ENCODE results near the gene CLRN1. TPM values are rescaled to one million over a fixed set of nuclear protein-coding genes. Genes with fewer than 3 reads are reported as not detected.

The CLRN1 gene
- polyA plus RNA-seq, 1 experiment = not detected

DNA sequence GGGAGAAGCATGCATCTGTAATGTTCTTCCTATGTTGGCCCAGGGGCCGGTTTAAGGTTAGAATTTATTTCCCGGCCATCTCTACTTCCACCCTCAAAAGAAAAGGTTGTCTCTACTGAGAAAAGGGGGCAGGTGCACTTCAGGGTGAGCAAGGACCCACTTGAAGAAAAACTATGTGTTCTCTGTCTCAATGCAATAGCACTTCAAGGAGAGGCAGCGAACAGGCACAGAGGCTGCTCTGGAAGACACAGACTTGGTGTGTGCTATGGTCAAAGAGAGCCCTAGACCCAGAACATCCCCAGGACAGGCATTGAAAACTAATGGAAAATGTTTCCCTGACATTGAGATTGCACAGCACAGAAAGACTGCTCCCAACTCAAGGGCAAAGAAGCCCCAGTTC is 74.9 kb downstream of the CLRN1 start:
- POLR2A ChIA-PET = no interaction called here
- no peaks in the 10 kb centered on the region for H3K9me3 ChIP-seq (ENCODE audit: control insufficient read depth, insufficient read depth, low read length)
- H3K27ac ChIP-seq (ENCODE audit: low read depth, low read length) = no peak overlapping the region
- peaks cover 21% of the 10 kb centered on the region for H3K27me3 ChIP-seq (ENCODE audit: control insufficient read depth, insufficient read depth, low read length)
- no peak overlapping the region for H3K4me3 ChIP-seq (ENCODE audit: low read depth, low read length)
- TF ChIP-seq, protein P1, sequence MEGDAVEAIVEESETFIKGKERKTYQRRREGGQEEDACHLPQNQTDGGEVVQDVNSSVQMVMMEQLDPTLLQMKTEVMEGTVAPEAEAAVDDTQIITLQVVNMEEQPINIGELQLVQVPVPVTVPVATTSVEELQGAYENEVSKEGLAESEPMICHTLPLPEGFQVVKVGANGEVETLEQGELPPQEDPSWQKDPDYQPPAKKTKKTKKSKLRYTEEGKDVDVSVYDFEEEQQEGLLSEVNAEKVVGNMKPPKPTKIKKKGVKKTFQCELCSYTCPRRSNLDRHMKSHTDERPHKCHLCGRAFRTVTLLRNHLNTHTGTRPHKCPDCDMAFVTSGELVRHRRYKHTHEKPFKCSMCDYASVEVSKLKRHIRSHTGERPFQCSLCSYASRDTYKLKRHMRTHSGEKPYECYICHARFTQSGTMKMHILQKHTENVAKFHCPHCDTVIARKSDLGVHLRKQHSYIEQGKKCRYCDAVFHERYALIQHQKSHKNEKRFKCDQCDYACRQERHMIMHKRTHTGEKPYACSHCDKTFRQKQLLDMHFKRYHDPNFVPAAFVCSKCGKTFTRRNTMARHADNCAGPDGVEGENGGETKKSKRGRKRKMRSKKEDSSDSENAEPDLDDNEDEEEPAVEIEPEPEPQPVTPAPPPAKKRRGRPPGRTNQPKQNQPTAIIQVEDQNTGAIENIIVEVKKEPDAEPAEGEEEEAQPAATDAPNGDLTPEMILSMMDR (IDR thresholded peaks at IDR 0.05; ENCODE audit: low read depth, low read length) = no peak
- CTCF ChIA-PET = no interaction called here
- no peak for DNase-seq (ENCODE audit: low read depth, low spot score)

DNA sequence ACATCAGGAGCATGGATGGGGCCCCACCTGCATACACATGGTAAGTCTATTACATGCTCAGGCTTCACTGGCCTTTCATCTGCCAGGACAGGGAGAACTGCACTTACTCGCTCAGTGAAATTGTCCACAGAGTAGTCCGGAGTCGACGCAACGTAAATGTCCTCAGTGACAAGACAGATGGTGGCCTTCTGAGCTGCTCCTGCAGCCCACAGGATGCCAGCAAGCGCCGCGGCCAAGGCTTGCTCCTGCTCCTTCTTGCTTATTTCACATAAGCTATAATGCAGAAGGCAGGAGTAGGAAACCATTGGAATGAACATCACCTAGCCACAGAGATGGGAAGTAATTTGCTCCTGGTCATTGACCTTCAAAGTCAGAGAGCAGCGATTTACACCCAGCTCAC is 81.7 kb downstream of the CLRN1 start:
- Histone ChIP-seq H3K27ac (ENCODE audit: low read depth, low read length) (no peak overlapping the region), H3K27me3 (ENCODE audit: control insufficient read depth, insufficient read depth, low read length) (peaks cover 4% of the 10 kb centered on the region), H3K4me3 (ENCODE audit: low read depth, low read length) (no peak overlapping the region), H3K9me3 (ENCODE audit: control insufficient read depth, insufficient read depth, low read length) (no peaks in the 10 kb centered on the region)
- ChIA-PET CTCF (no interaction called here), POLR2A (no interaction called here)
- TF ChIP-seq, protein P1 (IDR thresholded peaks at IDR 0.05; ENCODE audit: low read depth, low read length) = no peak
- DNase-seq (ENCODE audit: low read depth, low spot score) = no peak

DNA sequence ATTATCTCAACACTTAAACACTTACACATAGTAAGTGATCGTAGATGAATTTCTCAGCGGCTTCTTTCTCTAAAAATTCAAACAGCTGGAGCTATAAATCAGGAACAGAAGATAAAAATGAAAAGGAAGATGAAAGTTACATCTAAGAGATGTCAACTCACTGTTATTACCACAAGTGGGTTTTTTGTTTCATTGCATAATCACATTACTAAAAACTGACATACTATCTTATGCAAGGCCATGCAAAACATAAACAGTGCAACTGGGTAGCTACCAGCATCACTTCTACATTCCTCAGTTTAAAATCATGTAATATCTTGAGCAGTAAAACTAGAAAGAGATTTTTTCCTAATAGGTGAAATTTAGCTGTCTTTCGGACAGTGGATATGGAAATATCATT is 82.2 kb downstream of the CLRN1 start:
- CTCF ChIA-PET = interaction anchor here (0.6 to 1.4 kb wide), 2 partner anchors 10 to 136 kb away, joined by 3 read pairs; no protein-coding TSS in a partner anchor
- POLR2A ChIA-PET = no interaction called here
- H3K27me3 ChIP-seq (ENCODE audit: control insufficient read depth, insufficient read depth, low read length) = peaks cover 7% of the 10 kb centered on the region
- H3K9me3 ChIP-seq (ENCODE audit: control insufficient read depth, insufficient read depth, low read length) = no peaks in the 10 kb centered on the region
- no peak overlapping the region for H3K4me3 ChIP-seq (ENCODE audit: low read depth, low read length)
- TF ChIP-seq, protein P1 (IDR thresholded peaks at IDR 0.05; ENCODE audit: low read depth, low read length) = no peak
- DNase-seq (ENCODE audit: low read depth, low spot score) = no peak
- H3K27ac ChIP-seq (ENCODE audit: low read depth, low read length) = no peak overlapping the region

DNA sequence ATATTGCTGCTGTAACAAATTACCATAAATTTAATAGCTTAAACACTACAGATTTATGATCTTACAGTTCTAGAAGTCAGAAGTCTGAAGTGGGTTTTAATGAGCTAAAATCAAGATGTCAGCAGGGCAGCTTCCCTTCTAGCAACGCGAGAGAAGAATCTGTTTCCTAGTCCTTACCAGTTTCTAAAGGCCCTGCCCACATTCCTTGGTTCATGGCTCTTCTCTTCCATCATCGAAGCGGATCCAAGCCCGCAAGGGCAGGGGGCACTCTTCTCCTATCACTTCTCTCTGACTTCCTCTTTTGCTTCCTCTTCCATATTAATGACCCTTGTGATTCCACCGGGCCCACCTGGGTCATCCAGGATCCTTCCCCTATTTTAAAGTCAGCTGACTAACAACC is 83.4 kb downstream of the CLRN1 start:
- Histone ChIP-seq H3K9me3 (ENCODE audit: control insufficient read depth, insufficient read depth, low read length) (no peaks in the 10 kb centered on the region), H3K27me3 (ENCODE audit: control insufficient read depth, insufficient read depth, low read length) (peaks cover 4% of the 10 kb centered on the region), H3K4me3 (ENCODE audit: low read depth, low read length) (no peak overlapping the region), H3K27ac (ENCODE audit: low read depth, low read length) (no peak overlapping the region)
- DNase-seq (ENCODE audit: low read depth, low spot score) = no peak
- ChIA-PET POLR2A (no interaction called here), CTCF (interaction anchor here (1.4 to 1.7 kb wide), 2 partner anchors 9 to 101 kb away, joined by 3 to 5 read pairs; no protein-coding TSS in a partner anchor)
- TF ChIP-seq, protein P1 (IDR thresholded peaks at IDR 0.05; ENCODE audit: low read depth, low read length) = no peak

DNA sequence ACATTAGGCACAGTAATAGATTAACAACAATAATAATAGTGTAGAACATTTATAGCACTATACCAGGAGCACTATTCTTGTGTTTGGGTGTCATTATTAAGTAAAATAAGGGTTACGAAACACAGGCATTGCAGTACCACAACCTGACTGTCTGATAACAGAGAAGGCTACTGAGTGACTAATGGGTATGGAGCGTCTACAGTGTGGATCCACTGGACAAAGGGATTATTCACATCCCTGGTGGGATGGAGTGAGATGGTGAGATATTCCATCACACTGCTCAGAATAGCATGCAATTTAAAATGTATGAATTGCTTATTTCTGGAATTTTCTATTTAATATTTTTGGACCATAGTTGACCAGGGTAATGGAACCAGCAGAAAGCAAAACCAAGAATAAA is 85.5 kb downstream of the CLRN1 start:
- no peak overlapping the region for H3K27ac ChIP-seq (ENCODE audit: low read depth, low read length)
- CTCF ChIA-PET = no interaction called here
- TF ChIP-seq, protein P1 (IDR thresholded peaks at IDR 0.05; ENCODE audit: low read depth, low read length) = no peak
- H3K4me3 ChIP-seq (ENCODE audit: low read depth, low read length) = no peak overlapping the region
- no peaks in the 10 kb centered on the region for H3K9me3 ChIP-seq (ENCODE audit: control insufficient read depth, insufficient read depth, low read length)
- POLR2A ChIA-PET = no interaction called here
- DNase-seq (ENCODE audit: low read depth, low spot score) = no peak
- peaks cover 11% of the 10 kb centered on the region for H3K27me3 ChIP-seq (ENCODE audit: control insufficient read depth, insufficient read depth, low read length)

All from AG04450 (cell line).